HG02759 (cell line): Measurements from ENCODE around the gene SYNRG.

ENCODE experiments used
- ATAC-seq: cut with Tn5 transposase; IDR thresholded peaks from one replicate; pipeline ENCODE4 v1.9.1; 2021; ENCODE audit warnings: mild to moderate bottlenecking, moderate library complexity; ENCODE audit not compliant: unreplicated experiment

Gene SYNRG

DNA sequence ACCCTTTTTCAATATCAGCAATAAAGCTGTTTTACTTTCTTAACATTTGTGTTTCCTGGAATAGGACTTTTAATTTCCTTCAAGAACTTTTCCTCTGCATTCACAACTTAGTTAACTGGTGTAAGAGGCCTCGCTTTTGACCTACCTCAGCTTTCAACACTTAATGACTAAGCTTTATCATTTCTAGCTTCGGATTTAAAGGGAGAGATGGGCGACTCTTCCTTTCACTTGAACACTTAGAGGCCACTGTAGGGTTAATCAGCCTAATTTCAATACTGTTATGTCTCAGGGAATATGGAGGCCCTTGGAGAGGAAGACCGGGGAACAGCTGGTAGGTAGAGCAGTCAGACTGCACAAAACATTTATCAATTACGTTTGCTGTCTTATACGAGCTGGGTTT is 4.7 kb downstream of the SYNRG start:
- ATAC-seq: no peak

GRCh38 chr17:37598145-37598544 is 11.1 kb downstream of the SYNRG start:
- no peak for ATAC-seq

DNA sequence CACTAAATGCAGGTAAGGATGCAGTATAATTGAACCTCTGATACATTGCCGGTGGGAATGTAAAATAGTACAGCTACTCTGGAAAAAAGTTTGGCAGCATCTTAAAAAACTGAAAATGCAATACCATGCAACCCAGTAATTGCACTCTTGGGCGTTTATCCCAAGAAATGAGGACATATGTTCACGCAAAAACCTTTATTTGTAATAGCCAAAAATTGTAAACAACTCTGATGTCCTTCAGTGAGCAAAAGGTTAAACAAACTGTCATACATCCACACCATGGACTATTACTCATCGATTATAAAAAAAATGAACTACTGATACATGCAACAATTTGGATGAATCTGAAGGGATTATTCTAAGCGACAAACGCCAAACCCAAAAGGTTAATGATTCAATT is 16.9 kb downstream of the SYNRG start:
- no peak for ATAC-seq

GRCh38 chr17:37585066-37585465 is 24.2 kb downstream of the SYNRG start:
- no peak for ATAC-seq

DNA sequence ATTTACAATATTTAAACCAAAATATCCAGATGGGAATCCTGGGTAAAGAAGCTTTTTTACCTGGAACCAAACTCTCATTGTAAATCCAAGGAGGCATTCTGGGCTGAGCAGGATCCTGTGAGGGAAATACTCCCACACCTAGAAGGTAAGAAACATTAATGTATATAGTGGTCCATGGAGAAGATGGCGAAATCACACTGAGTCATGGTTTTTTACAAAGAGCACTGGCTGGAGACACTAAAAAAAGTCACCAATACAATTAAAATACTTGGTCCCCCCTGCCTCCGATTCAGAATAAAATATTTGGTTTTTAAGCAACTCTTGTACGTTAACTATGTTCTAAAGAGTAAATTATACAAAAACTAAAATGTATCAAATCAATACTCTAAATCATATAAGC is 32.9 kb downstream of the SYNRG start:
- ATAC-seq: no peak

GRCh38 chr17:37574427-37574826 is 34.8 kb downstream of the SYNRG start:
- ATAC-seq: no peak

DNA sequence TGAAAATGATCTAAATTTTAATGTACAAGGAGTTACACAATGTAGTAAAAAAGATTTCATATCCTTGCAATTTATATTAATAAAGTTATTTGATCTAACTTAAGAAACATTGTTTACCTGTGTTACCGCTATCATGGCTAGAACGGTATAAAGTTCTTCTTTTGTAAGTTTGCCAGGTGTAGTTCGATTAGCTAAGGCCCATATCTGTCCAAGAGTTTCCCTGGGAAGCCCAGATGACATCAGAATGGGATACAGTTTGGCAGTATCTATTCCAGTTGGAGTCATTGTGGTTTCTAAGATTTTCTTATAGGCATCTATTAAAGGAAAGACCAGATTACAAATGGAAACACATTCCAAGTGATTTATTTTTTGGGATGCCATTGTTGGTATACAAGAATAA is 37.5 kb downstream of the SYNRG start:
- no peak for ATAC-seq

DNA sequence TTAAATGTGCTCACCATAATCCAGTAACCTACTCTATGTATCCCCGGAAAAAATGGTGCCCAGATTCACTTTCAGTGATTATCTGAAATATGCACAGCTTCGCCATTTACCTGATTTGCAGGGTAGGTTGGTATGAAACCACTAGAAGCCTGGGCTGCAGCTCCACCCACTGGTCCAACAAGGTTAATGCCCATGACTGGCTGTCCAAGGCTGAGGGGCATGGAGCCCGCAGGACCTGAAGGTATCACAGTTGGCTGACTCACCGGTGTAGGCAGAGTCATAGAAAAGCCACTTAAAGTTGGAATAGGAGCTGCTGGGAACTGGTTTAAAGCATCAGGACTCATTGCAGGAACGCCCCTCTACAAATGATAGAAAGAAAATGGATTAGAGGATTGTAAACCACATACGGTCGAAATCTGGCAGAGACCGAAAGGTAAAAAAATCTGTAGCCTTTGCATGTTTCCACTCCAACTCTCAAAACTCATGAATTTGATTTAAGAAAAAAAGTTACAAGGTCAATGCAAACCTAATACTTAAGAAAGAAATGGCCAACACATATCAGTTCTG is 38.6 kb downstream of the SYNRG start:
- no peak for ATAC-seq

DNA sequence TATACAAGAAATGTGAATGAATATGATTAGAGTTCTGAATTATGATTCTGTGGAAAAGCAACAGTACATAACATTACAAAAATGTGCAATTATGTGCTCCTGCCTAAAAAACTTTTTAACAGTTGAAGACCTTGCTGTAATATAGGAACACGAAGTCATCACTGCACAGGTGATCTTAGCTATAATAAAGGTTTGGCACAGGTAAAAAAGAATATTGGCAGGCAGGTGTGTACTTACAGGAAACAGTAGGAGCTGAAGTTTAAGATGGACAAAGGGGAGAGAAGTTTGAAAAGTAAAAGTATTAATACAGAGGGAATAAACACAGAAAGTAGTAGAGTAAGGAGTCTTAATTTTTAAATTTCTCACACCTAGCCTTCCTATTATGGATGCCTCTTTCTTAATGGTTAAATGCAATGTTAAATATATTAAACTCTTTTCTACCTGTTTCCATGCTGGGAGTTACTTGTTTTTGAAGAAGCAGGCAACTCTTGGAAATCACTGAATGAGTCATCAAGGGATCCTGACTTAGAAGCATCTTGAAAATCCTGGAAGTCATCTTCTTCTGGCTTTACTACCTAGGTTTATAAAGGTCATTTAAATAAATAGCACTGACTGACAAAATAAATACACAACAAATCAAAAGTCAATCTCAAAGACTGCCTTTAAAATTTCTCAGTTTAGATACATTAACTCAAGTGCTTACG is 40.7 kb downstream of the SYNRG start:
- ATAC-seq: no peak

DNA sequence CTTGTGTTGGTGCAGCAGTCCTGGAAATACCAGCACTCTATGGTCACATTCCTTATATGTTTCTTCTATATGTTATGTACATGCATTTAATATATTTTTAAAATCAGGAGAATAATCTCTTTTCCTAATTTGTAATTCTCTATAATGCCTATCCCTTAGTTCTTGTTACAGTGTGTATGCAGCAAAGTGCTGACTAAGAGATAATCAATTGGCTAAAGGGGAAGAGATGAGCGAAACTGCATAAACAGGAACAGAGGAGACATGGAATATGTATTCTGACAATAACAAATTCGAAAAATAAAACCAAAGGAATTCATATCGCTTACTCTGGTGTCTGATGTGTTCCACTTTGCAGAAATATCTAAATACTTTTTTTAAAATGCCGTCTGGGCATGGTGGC is 41.7 kb downstream of the SYNRG start:
- ATAC-seq: no peak

GRCh38 chr17:37567137-37567536 is 42.1 kb downstream of the SYNRG start:
- no peak for ATAC-seq

DNA sequence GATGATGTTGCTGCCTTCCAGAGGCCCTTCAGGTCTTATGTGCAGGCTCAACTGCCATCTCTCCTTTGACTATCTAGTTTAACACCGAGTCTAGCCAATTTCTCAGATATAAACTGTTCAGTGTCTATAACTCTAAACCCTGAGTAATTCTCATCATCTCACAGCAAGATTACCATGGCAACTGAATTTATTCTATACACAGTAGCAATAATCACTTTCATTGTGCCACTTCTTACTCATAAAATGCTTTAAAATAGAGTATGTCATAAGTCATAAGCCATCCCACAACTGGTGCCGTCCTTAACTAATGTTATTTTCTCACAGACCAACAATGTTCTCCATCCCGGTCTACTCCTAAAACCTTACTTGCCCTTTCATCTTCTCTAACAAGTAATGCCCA is 45.0 kb downstream of the SYNRG start:
- ATAC-seq: no peak

DNA sequence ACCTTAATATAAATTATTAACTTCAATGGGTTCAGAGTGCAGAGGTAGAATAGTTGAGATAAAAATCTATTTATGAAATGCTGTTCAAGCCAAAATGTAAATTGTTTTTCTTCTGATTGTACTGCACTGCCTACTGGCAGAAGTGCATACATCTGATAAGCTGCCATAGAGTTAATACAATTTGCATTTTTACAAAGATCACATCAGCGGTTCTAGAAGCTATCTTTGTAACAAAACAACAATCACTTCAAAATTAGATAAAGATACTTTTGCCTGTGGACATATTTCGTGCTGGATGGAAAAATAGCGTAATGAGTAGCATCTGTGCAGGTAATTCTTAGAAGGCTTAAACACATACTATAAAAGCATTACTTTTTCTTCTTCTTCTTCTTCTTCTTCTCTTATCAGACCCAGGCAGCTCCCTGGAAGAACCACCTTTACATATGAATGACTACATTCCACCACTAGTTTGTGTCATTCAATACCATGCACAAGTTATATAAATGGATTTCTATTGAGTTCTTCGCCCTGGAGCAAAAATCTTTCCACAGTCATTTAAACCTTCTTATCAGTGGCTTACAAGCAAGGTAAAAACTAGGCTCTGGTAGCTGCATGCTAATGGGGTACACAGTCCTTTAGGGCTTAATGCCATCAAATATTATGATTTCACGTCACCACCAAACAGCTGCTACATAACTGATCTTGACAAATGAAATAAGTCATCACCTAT is 47.0 kb downstream of the SYNRG start:
- ATAC-seq: no peak

- no peak for ATAC-seq
These were observed 50.9 kb downstream of the SYNRG start for GRCh38 chr17:37558299-37558698.

DNA sequence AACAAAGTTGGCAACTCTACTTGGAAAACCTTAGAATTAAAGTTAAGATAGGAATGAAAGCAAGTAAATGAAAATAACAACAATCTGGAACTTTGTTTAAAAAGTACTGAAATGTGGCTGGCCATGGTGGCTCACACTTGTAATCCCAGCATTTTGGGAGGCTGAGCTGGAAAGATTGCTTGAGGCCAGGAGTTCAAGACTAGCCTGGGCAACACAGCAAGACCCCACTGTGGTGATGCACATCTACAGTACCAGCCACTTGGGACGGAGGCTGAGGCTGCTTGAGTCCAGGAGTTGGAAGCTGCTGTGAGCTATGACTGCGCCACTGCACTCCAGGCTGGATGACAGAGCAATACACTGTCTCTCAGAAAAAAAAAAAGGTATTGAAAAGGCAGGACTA is 51.7 kb downstream of the SYNRG start:
- no peak for ATAC-seq

DNA sequence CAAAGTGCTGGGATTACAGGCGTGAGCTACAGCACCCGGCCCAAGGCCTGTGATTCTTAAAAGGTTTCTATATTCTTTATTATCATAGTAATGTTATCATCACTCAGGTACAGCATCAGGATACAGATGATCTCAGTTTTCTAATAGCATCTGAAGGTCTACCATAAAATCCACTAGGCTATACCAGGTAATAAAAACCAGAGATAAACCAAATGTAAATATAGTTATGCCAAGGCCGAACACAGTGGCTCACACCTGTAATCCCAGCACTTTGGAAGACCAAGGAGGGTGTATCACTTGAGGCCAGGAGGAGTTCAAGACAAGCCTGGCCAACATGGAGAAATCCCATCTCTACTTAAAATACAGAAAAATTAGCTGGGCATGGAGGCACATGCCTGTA is 53.8 kb downstream of the SYNRG start:
- no peak for ATAC-seq

- no peak for ATAC-seq
These were observed 55.7 kb downstream of the SYNRG start for GRCh38 chr17:37553401-37553966.

- no peak for ATAC-seq
These were observed 57.4 kb downstream of the SYNRG start for GRCh38 chr17:37551788-37552187.

DNA sequence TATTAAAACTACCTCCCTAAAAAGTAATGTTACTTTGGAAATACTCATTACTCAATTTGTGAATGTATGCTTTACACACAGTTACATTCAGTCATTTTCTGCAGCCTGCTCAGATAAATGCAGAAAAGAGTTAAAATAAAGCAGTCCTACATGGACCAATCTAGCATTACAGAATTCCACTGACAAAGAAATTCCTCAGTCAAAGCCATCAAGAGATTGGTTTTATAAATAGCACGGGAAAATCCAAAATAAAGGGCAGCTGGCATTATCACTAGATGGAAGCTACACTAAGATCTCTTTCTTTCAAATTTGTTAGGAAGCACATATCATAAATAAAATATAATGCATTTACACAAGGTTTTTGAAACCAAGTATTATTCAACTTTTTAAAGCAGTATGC is 61.2 kb downstream of the SYNRG start:
- no peak for ATAC-seq

GRCh38 chr17:37546302-37546701 is 62.9 kb downstream of the SYNRG start:
- ATAC-seq: no peak

DNA sequence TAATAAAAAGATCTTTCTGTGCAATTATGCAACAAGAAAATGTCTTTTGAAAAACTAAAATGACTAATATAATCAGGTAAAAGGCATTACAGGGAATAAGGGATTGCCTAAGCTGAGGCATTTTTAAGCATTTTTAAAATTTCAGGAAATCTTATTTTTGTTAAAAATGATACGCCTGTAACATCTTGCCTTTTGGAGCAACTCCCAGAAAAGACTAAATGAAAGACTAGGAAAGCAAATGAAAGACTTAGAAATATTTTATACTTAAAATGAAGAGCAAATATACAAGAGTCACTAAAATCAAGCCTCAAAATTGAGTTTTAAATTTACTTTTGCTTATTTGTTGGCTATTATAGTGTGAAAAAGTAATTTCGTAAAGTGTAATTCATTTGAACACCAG is 63.7 kb downstream of the SYNRG start:
- ATAC-seq: no peak

- no peak for ATAC-seq
These were observed 65.6 kb downstream of the SYNRG start for GRCh38 chr17:37543637-37544052.
